Kidney epithelial cell (primary cell): ENCODE data around the gene TAF9. TPM values are rescaled to one million over a fixed set of nuclear protein-coding genes. Genes with fewer than 3 reads are reported as not detected.

Experiments
- DNase-seq: peaks from one replicate; pipeline ENCODE4 v3.0.0-alpha.2; 2010; ENCODE audit warnings: low read depth
- H3K27me3 ChIP-seq: 2 replicates; pipeline ENCODE4 v1.6.0; 2011; ENCODE audit warnings: low read length; ENCODE audit not compliant: control insufficient read depth, insufficient read depth
- H3K36me3 ChIP-seq: 2 replicates; pipeline ENCODE4 v1.5.1; 2011; ENCODE audit warnings: low read length; ENCODE audit not compliant: control insufficient read depth, insufficient read depth
- H3K4me3 ChIP-seq: 2 replicates; pipeline ENCODE4 v1.5.1; 2011; ENCODE audit warnings: low read depth, mild to moderate bottlenecking, control low read depth, low read length
- CTCF ChIP-seq: IDR thresholded peaks from 2 replicates; pipeline ENCODE4 v1.5.1; 2011; ENCODE audit warnings: mild to moderate bottlenecking, moderate library complexity, low read length, control low read depth, inconsistent platforms; ENCODE audit not compliant: insufficient read depth, poor library complexity, severe bottlenecking
- total RNA-seq: library from RNA; depleted of rRNA; stranded (reverse); fragments of >200 nt; gene quantifications from 2 replicates; pipeline ENCODE4 v1.2.3, GENCODE V29; 2015

TAF9 gene
- total RNA-seq = 66.9 and 67.2 TPM in 2 replicates

- H3K27me3 ChIP-seq = no peaks in the 10 kb centered on the region
- H3K4me3 ChIP-seq = peak within 1 kb of the TSS; percentile 81
- DNase-seq = peak; percentile 55
- no peaks in the 10 kb centered on the region for H3K36me3 ChIP-seq
- TF ChIP-seq CTCF = no peak
Measured at GRCh38 chr5:69369340-69370121, at the start of gene TAF9, which contains the start of the genes AK6 and RAD17. TSS of gene TAF9 (minus strand) at chr5:69369520. CDS start at chr5:69365737, 3,783 bp downstream. TSS of gene AK6 (minus strand) at chr5:69369520. CDS start at chr5:69369490, 30 bp downstream. TSS of gene RAD17 (plus strand) at chr5:69369818. CDS start at chr5:69372209, 2,391 bp downstream.

- H3K4me3 ChIP-seq = no peak overlapping the region
- H3K36me3 ChIP-seq = no peaks in the 10 kb centered on the region
- DNase-seq = no peak
- no peak for TF ChIP-seq CTCF
- no peaks in the 10 kb centered on the region for H3K27me3 ChIP-seq
Measured at GRCh38 chr5:69418554-69418953, 49.2 kb upstream of the TAF9 start.

- Histone ChIP-seq H3K27me3 (no peaks in the 10 kb centered on the region), H3K36me3 (no peaks in the 10 kb centered on the region), H3K4me3 (no peak overlapping the region)
- TF ChIP-seq CTCF = no peak
- DNase-seq = no peak
Measured at GRCh38 chr5:69416699-69417098, 47.4 kb upstream of the TAF9 start.

GRCh38 chr5:69416180-69416579 is 46.9 kb upstream of the TAF9 start:
- TF ChIP-seq CTCF = no peak
- no peak for DNase-seq
- Histone ChIP-seq H3K27me3 (no peaks in the 10 kb centered on the region), H3K4me3 (peak overlapping the region; percentile 79), H3K36me3 (no peaks in the 10 kb centered on the region)

- no peak for DNase-seq
- H3K36me3 ChIP-seq = no peaks in the 10 kb centered on the region
- no peak for TF ChIP-seq CTCF
- peak overlapping the region; percentile 79 for H3K4me3 ChIP-seq
- H3K27me3 ChIP-seq = no peaks in the 10 kb centered on the region
Measured at GRCh38 chr5:69415584-69415958, 46.3 kb upstream of the TAF9 start.
